MM.1S (cell line): ENCODE data around the gene ACADVL.

Experiments
- EZH2 ChIP-seq: fragments of 300-600 bp; sonication (generic); optimal IDR thresholded peaks from 2 replicates; pipeline ENCODE3; 2017; ENCODE audit warnings: low read depth, mild to moderate bottlenecking, antibody characterized with exemption, low read length, mixed read lengths
- TF ChIP-seq, protein P1 (sequence below): fragments of 300-600 bp; sonication (generic); IDR thresholded peaks from 2 replicates; pipeline ENCODE4 v1.5.1; 2016; ENCODE audit warnings: antibody characterized with exemption, low read length, mixed read lengths

DNA sequence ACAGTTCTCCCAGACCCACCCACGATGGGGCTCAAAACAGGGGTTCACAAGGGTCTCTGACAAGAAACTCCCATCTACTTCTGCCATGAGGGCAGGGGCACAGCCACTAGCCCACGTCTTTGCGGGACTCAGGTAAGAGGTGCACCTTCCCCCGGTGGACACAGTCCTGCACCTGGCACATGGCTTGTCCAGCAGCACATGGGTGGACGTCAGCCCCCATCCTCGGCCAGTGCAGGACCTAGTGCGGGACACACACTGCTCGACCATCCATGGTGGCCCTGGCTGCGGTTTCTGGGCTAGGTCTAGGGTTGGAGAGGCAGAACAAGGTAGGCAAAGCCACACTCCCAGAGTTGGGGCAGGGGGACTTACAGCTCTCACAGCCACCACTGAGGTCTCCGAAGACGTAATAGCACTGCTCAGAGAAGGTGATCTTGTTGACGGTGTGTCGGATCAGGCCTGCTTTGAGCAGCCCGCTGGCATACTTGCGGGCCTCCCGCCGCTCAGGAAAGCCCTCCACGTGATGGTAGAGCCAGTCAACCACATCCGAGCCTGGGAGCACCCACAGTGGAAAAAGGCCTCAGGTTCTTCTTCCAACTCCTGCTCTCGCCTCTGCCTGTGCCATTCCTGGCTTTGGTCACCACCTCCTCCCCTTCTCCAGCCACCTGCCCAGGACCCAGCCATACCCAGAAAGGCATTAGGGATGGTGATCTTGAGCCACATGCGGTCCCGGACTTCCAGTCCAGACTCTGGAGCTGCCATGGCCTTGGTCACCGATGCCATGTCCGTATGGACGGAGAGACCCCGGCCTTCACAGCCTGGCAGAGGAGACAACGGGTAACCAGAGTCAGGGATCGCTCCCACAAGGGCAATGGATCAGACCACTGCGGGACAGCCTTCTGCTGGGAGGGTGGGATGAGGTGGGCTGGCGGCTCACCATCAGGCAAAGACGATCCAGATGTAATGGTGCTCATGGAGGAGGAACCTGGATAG, 7.3 kb downstream of the ACADVL start:
- TF ChIP-seq, protein P1, sequence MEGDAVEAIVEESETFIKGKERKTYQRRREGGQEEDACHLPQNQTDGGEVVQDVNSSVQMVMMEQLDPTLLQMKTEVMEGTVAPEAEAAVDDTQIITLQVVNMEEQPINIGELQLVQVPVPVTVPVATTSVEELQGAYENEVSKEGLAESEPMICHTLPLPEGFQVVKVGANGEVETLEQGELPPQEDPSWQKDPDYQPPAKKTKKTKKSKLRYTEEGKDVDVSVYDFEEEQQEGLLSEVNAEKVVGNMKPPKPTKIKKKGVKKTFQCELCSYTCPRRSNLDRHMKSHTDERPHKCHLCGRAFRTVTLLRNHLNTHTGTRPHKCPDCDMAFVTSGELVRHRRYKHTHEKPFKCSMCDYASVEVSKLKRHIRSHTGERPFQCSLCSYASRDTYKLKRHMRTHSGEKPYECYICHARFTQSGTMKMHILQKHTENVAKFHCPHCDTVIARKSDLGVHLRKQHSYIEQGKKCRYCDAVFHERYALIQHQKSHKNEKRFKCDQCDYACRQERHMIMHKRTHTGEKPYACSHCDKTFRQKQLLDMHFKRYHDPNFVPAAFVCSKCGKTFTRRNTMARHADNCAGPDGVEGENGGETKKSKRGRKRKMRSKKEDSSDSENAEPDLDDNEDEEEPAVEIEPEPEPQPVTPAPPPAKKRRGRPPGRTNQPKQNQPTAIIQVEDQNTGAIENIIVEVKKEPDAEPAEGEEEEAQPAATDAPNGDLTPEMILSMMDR: no peak
- TF ChIP-seq EZH2: no peak
